GM19023 (cell line): ENCODE results near the gene DIP2C.
"Not testable (repeated sequence)": the region's sequence is repeated elsewhere in the genome, so short reads cannot be mapped to it uniquely, and the experiment has no call there.

Source experiments
- ATAC-seq: cut with Tn5 transposase; IDR thresholded peaks from one replicate; pipeline ENCODE4 v1.9.1; 2021; ENCODE audit warnings: mild to moderate bottlenecking, moderate library complexity; ENCODE audit not compliant: unreplicated experiment

Gene DIP2C

DNA sequence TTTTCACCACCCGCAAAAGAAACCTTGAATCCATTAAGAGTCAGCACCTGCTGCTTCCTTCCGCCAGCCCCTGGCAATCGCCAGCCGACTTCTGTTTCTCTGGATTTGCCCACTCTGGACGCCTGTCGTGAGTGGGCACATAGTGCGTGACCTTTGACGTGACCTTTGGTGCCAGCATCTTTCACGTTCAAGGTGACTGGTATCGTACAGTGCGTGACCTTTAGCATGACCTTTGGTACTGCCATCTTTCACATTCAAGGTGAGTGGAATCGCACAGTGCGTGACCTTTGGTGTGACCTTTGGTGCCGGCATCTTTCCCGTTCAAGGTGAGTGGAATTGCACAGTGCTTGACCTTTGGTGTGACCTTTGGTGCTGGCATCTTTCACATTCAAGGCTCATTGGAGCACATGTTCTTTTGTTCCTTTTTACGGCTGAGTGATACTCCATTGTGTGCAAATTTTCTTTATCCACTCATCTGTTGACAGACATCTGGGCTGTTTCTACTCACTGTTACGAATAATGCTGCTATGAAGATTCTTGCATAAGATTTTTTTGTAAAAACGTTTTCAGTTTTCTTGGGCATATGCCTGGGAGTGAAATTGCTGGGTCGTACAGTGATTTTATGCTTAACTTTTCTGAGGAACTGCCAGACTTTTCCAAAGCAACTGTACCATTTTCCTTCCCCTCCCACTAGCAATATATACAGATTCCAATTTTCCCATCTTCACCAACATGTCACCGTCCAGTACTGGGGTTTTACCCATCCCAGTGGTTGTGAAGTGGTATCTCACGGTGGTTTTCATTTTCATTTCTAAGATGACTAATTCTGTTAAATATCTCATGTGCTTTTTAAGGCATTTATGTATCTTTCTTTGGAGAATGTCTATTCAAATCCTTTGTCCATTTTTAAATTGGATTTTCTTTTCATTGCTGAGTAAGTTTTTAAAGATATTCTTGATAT, 145.3 kb downstream of the DIP2C start:
- no peak for ATAC-seq

- ATAC-seq: no peak
These were observed 146.3 kb downstream of the DIP2C start for GRCh38 chr10:543131-543530.

DNA sequence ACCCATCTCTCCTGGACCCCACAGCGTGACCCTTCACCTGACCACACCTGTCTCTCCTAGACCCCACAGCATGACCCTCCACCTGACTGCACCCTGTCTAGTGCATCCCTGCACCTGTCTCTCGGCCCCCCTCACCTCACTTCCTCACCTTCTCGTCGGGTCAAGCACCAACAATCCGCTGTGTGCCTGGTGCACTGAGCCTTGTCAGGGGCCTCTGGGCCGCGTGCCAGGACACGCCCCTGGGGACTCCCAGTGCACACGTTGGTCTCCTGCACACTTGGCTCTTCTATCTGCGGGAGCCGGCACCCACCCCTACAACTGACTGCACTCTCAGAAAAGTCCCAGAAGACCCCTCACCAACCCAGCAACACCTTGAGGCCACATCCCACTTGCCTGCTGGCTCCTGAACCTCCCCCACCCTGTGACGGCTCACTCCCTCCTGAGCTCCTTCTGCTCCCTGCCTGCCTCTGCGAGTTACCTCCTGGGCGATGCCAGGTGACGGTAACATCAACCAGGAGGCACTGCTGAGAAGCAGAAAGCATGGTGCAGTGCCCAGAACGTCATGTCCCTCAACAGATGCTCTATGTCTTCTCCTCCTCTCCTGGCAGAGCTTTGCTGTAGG, 147.6 kb downstream of the DIP2C start:
- no peak for ATAC-seq

DNA sequence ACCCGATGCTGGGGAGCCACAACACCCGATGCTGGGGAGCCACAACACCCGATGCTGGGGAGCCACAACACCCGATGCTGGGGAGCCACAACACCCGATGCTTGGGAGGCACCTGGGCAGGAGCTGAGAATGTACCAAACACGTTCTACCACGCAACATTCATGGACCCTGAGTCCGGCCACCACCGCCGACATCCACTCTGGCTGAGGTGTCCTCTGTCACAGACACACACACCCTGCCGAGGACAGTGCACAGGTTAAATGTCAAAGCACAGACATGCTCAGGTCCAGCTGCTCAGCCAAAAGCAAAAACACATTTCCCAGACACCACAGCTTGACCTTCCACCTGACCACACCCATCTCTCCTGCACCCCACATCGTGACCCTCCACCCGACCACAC, 148.4 kb downstream of the DIP2C start:
- ATAC-seq: no peak

- ATAC-seq: no peak
These were observed 150.6 kb downstream of the DIP2C start for GRCh38 chr10:538895-539294.

- no peak for ATAC-seq
These were observed 152.5 kb downstream of the DIP2C start for GRCh38 chr10:536935-537334.

- ATAC-seq: no peak
These were observed 153.0 kb downstream of the DIP2C start for GRCh38 chr10:536371-536925.

DNA sequence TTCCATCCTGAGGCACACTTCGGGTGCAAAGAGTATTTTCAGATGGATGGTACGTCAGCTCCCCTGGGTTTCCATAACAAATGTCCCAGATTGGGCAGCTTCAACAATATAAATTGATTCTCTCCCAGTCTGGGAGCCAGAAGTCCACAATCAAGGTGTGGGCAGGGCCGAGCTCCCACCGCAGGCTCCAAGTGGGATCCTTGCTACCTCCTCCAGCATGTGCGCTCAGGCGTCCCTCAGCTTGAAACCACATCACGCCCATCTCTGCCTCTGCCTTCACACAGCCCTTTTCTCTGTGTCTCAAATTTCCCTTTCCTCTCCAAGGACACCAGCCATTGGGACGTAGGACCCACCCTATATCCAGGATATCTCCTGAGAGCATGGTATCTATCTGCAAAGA, 153.5 kb downstream of the DIP2C start:
- ATAC-seq: no peak

- no peak for ATAC-seq
These were observed 154.4 kb downstream of the DIP2C start for GRCh38 chr10:535051-535450.

GRCh38 chr10:534047-534566, 155.4 kb downstream of the DIP2C start:
- no peak for ATAC-seq

- ATAC-seq: no peak
These were observed 155.9 kb downstream of the DIP2C start for GRCh38 chr10:533611-534010.

GRCh38 chr10:533186-533585, 156.3 kb downstream of the DIP2C start:
- no peak for ATAC-seq

DNA sequence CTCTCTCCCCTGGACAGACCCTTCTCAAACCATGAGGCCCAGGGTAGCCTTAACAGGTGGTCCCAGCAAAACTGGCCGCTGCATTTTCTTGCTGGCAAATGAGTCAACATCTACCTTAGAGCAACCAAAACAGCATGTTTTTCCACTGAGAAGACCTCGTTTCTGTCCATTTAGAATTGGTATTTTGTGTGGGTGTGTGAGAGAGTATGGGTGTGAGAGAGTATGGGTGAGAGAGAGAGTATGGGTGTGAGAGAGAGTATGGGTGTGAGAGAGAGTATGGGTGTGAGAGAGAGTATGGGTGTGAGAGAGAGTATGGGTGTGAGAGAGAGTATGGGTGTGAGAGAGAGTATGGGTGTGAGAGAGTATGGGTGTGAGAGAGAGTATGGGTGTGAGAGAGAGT, 157.1 kb downstream of the DIP2C start:
- ATAC-seq: not testable (repeated sequence)

DNA sequence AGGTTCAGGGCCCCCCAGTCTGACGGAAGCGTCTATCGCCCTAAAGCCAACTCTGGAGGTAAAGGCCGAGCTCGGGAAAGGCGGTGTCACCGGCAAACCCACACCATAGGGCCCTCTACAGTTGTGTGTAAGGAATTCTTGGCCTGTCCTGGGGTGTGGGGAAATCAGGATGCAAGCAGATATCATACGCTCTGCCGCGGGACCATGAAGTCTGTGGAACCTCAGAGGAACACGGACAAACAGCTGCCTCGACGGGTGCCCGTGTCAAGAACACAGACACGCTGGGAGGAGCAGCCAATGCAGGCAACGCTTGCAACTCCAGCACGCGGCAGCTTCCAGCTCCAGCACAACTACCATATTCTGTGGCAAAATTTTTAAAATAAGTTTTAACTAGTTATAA, 157.9 kb downstream of the DIP2C start:
- no peak for ATAC-seq

DNA sequence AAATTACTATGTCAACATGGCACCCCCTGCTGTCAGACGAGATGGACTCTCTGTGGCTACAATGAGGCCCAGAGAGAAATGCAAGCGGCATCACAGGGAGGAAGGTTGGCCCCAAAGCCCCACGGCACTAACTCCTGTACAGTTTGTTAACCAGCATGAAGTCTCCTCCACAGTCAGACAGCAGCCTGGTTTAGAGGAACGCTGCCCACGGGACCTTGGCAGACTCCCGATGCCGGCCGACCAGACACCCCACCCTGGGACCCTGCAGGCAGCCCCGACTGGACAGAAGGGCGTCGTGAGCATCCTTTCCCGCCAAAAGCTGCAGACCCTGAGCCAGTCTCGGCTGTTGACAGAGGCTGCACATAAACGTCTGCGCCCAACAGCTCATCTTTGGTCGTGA, 158.8 kb downstream of the DIP2C start:
- ATAC-seq: no peak

DNA sequence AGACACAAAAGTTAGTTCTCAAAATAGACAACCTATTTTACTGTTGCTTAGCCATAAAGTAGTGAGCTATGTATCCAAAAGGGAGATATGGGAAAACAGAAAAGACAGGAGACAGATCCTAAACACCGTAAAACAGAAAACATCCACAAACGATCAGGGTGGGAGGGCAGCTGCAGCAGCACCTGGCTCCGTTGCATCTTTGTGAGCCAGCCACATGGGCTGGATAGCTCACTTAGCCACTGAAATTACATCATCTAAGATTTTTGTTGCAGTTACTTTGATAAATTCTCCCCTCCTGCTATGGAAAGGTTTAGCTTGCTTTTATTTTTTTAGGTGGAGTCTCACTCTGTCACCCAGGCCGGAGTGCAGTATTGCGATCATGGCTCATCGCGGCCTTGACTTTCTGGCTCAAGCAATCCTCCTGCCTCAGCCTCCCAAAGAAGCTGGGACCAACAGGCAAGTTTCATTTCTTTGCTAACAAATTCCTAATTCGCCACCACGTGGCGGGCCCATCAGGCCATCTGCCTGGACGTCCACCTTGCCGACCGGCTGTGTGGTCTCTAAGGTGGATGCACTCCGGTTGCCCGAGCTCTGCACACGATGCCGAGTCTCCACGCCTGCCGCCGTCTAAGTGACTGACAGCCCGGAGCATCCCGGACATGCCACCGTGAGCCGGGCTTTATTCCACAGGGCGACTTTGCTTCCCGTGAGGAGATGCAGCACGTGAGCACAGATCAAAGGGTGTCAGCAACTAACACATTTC, 159.8 kb downstream of the DIP2C start:
- ATAC-seq: no peak

- no peak for ATAC-seq
These were observed 161.0 kb downstream of the DIP2C start for GRCh38 chr10:528173-529165.

DNA sequence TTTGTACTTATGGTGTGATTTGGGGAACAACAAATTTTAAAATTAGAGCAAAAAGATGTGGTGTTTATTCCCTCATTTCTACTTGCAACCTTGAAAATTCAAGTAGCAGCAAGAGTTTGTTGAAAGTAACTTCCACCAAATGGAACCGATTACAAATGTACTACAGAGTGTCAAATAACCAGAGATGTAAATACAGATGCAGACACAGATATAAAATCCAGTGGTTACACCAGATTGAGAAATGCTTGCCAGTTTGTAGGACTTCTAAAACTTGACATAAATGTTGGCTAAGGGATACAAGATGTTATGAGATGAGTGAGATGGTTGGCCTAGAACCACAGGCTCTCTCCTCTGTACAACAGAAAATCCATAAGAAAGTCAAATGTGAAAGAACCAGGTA, 162.1 kb downstream of the DIP2C start:
- no peak for ATAC-seq

- ATAC-seq: no peak
These were observed 162.7 kb downstream of the DIP2C start for GRCh38 chr10:526651-527312.
